CD4-positive, alpha-beta T cell treated with Interleukin-12 subunit alpha and Interleukin-12 subunit beta, for 1 hour (primary cell): Measurements from ENCODE around the gene INAFM1.
A peak's percentile ranks its signal among the peaks of the same experiment; 100 is the strongest.
"Not testable (repeated sequence)": the region's sequence is repeated elsewhere in the genome, so short reads cannot be mapped to it uniquely, and the experiment has no call there.

Experiments used
- DNase-seq: peaks from one replicate; pipeline ENCODE4 v3.0.0-alpha.2; 2020

The INAFM1 gene

GRCh38 chr19:47241919-47242577 is 32.6 kb upstream of the INAFM1 start:
- no peak for DNase-seq

DNA sequence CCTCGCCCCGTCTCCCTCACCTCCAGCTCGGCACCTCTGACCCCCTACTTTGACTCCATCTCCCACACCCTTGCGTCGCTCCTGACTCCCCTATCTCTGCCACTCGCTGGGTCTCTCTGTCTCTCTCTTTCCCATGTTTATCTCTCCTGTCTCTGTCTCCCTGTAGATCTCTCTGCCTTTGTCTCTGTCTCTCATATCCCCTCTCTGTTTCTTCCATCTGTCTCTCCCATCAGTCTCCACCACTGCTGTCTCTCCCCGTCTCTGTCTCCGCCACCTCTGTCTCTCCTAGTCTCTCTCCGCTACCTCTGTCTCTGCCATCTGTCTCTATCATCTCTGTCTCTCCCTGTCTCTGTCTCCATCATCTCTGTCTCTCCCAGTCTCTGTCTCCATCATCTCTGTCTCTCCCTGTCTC is 31.3 kb upstream of the INAFM1 start:
- no peak for DNase-seq

- peak; percentile 94 for DNase-seq
Measured at GRCh38 chr19:47243776-47244547, 30.7 kb upstream of the INAFM1 start.

DNA sequence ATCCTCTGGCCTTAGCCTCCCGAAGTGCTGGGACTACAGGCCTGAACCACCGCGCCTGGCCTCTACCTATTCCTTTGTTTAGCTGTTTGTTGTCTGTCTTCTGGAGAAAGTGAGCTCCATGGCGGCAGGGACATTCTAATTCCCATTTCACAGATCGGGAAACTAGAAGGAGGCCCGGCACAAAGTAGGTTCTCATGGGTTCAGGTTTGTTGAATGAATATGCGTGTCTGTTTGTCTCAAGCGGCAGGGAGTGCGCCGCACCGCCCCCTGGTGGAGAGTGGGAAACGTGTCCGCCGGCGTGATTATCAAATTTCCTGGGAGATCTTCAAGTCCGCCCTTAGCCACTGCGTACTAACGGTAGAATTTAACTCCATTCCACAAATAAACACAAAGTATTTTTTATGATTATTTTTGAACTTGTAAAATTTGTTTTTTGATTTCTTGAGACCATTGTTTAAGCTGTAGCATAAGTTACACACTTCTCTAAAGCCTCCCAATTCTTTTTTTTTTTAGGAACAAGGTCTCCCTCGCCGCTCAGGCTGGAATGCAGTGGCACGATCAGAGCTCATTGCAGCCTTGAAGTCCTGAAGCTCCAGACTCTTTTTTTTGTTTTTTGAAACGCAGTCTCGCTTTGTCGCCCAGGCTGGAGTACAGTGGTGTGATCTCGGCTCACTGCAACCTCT is 27.2 kb upstream of the INAFM1 start:
- DNase-seq, result peak; percentile 84

DNA sequence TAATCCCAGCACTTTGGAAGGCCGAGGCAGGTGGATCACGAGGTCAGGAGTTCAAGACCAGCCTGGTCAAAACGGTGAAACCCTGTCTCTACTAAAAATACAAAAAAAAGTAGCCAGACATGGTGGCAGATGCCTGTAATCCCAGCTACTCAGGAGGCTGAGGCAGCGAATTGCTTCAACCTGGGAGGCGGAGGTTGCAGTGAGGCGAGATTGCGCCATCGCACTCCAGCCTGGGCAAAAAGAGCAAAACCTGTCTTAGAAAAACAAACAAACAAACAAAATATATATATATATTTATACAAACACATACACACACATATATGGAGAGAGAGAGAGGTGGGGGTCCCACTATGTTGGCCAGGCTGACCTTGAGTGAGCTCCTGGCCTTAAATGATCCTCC is 21.7 kb upstream of the INAFM1 start:
- not testable (repeated sequence) for DNase-seq

DNA sequence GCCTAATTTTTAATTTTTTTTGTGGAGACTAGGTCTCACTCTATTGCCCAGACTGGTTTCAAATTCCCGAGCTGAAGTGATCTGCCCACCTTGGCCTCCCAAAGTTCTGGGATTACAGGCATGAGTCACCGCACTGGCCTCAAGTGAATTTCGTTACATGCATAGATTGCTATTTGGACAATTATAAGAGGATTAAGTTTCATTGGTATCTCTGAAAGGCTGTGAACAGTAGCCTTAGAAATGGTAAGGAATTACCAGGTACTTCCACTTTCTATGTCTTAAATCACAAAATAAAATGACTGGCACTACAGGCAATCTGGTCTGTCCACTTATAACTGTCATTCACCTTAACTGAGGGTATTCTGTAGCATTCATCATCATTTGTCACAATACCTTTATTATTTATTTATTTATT is 21.2 kb upstream of the INAFM1 start:
- no peak for DNase-seq

DNA sequence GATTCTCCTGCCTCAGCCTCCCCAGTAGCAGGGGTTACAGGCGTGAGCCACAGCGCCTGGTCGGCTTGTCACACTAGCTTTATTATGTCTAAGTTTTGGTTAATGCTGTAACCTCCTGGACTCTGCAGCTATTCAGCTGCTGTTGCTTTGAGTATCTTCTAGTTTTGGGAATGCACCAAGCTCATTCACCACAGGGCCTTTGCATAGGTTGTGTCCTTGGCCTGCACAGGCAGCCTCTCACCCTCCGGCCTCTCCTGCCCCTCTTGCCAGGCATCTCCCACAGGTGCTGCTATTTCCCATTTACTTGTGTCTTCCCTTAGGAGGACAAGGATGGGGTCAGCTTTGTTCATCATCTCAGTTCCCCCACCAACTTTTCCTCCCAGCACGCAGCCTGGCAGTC is 20.7 kb upstream of the INAFM1 start:
- DNase-seq, result no peak

GRCh38 chr19:47255879-47256692 is 18.6 kb upstream of the INAFM1 start, which contains the start of gene CCDC9:
Gene CCDC9, plus strand, starts transcription at chr19:47256525. Its CDS starts 1,876 bp downstream, at chr19:47258401.
- DNase-seq, result peak; percentile 94

- peak; percentile 99 for DNase-seq
Measured at GRCh38 chr19:47256693-47257410, 17.8 kb upstream of the INAFM1 start.

- DNase-seq, result no peak
Measured at GRCh38 chr19:47257411-47258169, 17.1 kb upstream of the INAFM1 start.

- no peak for DNase-seq
Measured at GRCh38 chr19:47258434-47258833, 16.3 kb upstream of the INAFM1 start.

- no peak for DNase-seq
Measured at GRCh38 chr19:47258895-47259555, 15.7 kb upstream of the INAFM1 start.

GRCh38 chr19:47260476-47260875 is 14.2 kb upstream of the INAFM1 start:
- no peak for DNase-seq

- not testable (repeated sequence) for DNase-seq
Measured at GRCh38 chr19:47261946-47262793, 12.5 kb upstream of the INAFM1 start.

DNA sequence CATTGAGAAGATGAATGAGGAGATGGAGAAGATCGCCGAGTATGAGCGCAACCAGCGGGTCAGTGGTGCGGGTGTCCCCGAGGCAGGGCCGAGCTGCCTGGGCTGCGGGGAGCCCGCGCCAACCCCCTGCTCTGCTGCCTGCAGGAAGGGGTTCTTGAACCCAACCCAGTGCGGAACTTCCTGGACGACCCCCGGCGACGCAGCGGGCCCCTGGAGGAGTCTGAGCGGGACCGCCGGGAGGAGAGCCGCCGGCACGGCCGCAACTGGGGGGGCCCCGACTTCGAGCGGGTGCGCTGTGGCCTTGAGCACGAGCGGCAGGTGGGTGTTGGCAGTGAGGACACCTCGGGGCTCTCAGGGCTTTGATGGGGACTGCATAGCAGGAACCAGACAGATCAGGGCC is 10.1 kb upstream of the INAFM1 start:
- DNase-seq, result no peak

GRCh38 chr19:47266401-47266941 is 8.2 kb upstream of the INAFM1 start:
- no peak for DNase-seq

DNA sequence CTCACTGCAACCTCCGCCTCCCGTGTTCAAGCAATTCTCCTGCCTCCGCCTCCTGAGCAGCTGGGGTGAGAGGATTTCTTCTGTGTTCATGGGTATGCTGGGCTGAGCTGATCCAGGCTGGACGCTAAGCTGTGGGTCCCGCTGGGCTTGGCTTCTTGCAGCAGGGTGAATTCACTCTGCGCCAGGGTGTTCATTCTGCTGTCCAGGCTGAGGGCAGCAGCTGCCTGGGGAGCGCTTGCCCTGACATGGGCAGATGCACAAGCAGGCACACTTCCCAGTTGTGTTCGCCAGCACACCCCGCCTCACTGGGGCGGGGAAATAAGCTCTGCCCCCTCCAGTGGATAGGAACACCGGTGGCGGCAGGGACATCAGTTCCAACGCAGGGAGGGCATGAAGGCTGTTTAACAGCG is 7.3 kb upstream of the INAFM1 start:
- no peak for DNase-seq

GRCh38 chr19:47268028-47268427 is 6.7 kb upstream of the INAFM1 start:
- no peak for DNase-seq

DNA sequence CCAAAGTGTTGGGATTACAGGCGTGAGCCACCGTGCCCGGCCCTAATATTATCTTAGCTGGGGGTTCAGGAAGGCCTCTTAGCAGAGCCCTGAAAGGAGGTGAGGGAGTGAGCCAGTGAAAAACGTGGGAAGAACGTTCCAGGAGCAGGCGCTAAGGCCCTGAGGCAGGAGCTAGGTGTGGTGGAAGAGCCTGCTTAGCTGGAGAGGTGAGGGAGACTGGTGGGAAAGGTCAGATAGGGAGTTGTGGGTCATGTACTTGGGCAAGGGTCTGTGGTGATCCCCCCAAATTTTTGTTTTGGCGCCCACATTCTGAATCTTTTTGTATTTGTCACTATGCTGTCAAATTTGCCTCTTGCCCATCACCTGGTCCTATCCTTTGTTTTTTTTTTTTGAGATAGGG is 5.1 kb upstream of the INAFM1 start:
- DNase-seq, result no peak

DNA sequence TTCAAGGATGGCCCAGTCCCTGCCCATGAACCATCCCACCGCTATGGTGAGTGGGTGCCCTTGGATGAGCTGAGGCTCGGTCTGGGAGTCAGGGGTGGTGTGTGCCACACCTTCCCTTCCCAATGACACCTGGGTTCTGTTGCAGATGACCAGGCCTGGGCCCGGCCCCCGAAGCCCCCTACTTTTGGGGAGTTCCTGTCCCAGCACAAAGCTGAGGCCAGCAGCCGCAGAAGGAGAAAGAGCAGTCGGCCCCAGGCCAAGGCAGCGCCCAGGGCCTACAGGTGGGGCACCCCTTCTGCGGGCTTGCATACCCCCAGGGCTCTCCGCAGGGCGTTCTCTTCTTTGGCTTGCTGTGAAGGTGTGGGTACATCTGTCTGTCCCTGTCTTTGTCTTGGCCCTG is 4.3 kb upstream of the INAFM1 start:
- no peak for DNase-seq
